GM10266 (cell line): Measurements from ENCODE around the gene DES.

ENCODE experiments used
- DNase-seq: peaks from one replicate; pipeline ENCODE4 v3.0.0; 2012; ENCODE audit errors: extremely low spot score
- CTCF ChIP-seq: IDR thresholded peaks from 2 replicates; pipeline ENCODE4 v1.5.1; 2012; ENCODE audit warnings: mild to moderate bottlenecking, low read depth; ENCODE audit not compliant: control insufficient read depth, insufficient read depth; ENCODE audit errors: missing control alignments

Gene DES

GRCh38 chr2:219384083-219384713, 34.0 kb upstream of the DES start:
- no peak for TF ChIP-seq CTCF
- DNase-seq: no peak

- TF ChIP-seq CTCF: no peak
- DNase-seq: no peak
These were observed 33.3 kb upstream of the DES start for GRCh38 chr2:219384859-219385258.

GRCh38 chr2:219385958-219386520, 32.1 kb upstream of the DES start:
- no peak for DNase-seq
- TF ChIP-seq CTCF: no peak

GRCh38 chr2:219386532-219387280, 31.5 kb upstream of the DES start:
- no peak for DNase-seq
- TF ChIP-seq CTCF: no peak

GRCh38 chr2:219387306-219388120, 30.7 kb upstream of the DES start, which contains the start of gene DNPEP:
TSS of gene DNPEP (minus strand) at chr2:219387912. CDS start at chr2:219387794, 118 bp downstream.
- peak; percentile 99 for DNase-seq
- TF ChIP-seq CTCF: no peak

- DNase-seq: peak; percentile 98
- TF ChIP-seq CTCF: peak; percentile 84
These were observed 29.9 kb upstream of the DES start for GRCh38 chr2:219388121-219388906.
